ENCODE data around the gene ERVFRD-1.

GRCh38 chr6:11066505-11067347, 44.8 kb downstream of the ERVFRD-1 start:
- no peak for TF ChIP-seq EZH2 (IDR thresholded peaks at IDR 0.05; ENCODE audit: low read length)
- TF ChIP-seq CTCF (optimal IDR thresholded peaks at IDR 0.05 in 1 of 3, IDR thresholded peaks at IDR 0.05 in 1 of 3, conservative IDR thresholded peaks at IDR 0.05 in 1 of 3; ENCODE audit: extremely low read depth in 1 of 3, insufficient read depth in 2 of 3, low read length in 3 of 3), result no peak
